ENCODE data around the gene TRPM2. TPM values are rescaled to one million over a fixed set of nuclear protein-coding genes. Genes with fewer than 3 reads are reported as not detected.

TRPM2 gene
- total and polyA plus RNA-seq, 12 donors: 0.34 to 8.5 (median 1.2) TPM

DNA sequence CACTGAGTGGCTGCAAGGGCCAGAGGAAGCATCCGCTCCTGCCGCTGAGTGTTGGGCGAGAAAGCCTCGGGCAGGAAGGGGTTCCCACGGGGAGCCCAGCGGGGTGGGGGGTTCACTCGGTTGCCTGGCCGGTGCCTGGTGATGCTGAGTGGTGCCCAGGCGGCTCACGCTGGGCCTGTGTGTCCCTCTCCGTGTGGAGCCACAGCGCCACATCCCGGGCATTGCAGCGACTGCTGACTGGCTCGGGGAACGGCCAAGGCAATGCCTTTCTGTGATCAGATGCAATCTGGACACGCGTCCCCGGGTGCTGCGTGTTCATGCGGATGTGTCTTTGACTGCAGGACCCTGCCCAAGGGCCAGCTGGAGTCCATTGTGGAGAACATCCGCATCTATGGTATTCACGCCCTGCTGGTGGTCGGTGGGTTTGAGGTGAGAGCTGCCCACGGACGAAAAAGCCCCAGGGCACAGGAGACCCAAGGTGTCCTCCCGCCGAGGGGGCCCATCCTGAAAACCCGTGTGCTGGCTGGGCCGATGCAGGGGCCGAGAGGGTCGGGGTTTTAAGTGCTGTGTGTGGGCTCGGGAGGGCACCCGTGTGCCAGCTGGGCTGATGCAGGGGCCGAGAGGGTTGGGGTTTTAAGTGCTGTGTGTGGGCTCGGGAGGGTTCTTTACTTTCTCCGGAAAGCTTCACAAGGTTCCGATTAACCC lies 30.6 kb upstream of the TRPM2 start:
- peaks cover 0 to 100% (median 49%) of the 10 kb centered on the region in 9 donors for H3K36me3 ChIP-seq
- DNase-seq: peak in 1 of 2 donors; percentile 6

DNA sequence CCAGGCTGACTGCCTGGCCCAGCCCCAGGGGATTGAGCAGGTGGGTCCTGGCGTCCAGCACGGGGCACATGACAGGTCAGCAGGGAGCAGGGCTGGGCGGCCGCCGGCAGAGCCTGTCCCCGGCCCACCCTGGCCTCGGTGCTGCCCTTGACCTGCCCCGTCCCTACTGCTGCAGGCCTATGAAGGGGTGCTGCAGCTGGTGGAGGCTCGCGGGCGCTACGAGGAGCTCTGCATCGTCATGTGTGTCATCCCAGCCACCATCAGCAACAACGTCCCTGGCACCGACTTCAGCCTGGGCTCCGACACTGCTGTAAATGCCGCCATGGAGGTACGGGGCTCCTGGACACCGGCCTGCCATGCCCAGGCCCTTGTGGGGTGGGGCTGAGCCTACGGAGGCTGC lies 29.8 kb upstream of the TRPM2 start:
- no peak for DNase-seq
- Histone ChIP-seq H3K27ac (no peak overlapping the region), H3K27me3 (no peaks in the 10 kb centered on the region), H3K4me3 (no peak overlapping the region), H3K9me3 (no peaks in the 10 kb centered on the region), H3K36me3 (peaks cover 0 to 100% (median 43%) of the 10 kb centered on the region in 9 donors), H3K4me1 (no peaks in the 10 kb centered on the region)
- WGBS, 2 donors: 89 to 92% methylated on average over 20 of the region's 20 CpGs
- ATAC-seq: no peak
- TF ChIP-seq, protein P1, sequence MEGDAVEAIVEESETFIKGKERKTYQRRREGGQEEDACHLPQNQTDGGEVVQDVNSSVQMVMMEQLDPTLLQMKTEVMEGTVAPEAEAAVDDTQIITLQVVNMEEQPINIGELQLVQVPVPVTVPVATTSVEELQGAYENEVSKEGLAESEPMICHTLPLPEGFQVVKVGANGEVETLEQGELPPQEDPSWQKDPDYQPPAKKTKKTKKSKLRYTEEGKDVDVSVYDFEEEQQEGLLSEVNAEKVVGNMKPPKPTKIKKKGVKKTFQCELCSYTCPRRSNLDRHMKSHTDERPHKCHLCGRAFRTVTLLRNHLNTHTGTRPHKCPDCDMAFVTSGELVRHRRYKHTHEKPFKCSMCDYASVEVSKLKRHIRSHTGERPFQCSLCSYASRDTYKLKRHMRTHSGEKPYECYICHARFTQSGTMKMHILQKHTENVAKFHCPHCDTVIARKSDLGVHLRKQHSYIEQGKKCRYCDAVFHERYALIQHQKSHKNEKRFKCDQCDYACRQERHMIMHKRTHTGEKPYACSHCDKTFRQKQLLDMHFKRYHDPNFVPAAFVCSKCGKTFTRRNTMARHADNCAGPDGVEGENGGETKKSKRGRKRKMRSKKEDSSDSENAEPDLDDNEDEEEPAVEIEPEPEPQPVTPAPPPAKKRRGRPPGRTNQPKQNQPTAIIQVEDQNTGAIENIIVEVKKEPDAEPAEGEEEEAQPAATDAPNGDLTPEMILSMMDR (IDR thresholded peaks at IDR 0.05): no peak
- intact Hi-C loops (cut with DNase I): loop anchor here in 1 of 10 donors (10.0 kb wide), 1 partner anchor 289 kb away; no protein-coding TSS in a partner anchor

More for the DNA sequence above, 30.6 kb upstream of the TRPM2 start:
- Histone ChIP-seq H3K9me3 (no peaks in the 10 kb centered on the region), H3K4me3 (no peak overlapping the region), H3K27ac (no peak overlapping the region), H3K27me3 (no peaks in the 10 kb centered on the region), H3K4me1 (no peaks in the 10 kb centered on the region)
- WGBS, 2 donors: 93 to 94% methylated on average over 38 of the region's 38 CpGs
- ATAC-seq: no peak
- intact Hi-C loops (cut with DNase I): loop anchor here in 1 of 10 donors (10.0 kb wide), 1 partner anchor 288 kb away; no protein-coding TSS in a partner anchor
- TF ChIP-seq, protein P1 (IDR thresholded peaks at IDR 0.05): no peak

DNA sequence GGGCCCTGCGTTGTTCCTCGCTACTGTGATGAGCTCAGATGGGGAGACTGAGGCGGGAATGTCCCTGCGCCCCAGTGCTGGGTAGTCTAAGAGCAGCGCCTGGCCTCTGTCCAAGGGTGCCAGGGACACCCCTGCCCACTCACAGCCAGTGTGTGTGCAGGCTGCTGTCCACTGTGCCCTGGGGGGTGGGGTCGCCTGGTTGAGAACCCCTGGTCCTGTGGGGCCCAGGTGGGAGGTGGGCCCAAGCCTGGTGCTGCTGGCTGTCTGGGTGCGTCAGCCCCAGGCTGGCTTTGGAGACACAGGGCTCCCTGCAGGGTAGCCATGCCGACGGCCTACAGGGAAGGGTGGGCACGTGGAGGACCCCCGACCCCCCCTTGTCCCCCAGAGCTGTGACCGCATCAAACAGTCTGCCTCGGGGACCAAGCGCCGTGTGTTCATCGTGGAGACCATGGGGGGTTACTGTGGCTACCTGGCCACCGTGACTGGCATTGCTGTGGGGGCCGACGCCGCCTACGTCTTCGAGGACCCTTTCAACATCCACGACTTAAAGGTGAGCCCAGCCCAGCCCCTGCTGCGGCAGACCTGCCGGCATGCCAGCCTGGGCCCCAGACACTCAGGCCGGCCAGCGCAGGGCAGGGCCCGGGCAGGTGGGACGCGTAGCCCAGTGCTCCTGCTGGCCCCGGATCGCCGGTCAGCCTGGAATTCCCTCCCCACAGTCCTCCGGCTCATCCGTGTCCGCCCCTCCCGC lies 29.1 kb upstream of the TRPM2 start:
- intact Hi-C loops (cut with DNase I): loop anchor here in 1 of 10 donors (10.0 kb wide), 1 partner anchor 289 kb away; no protein-coding TSS in a partner anchor
- TF ChIP-seq, protein P1 (IDR thresholded peaks at IDR 0.05): no peak
- ATAC-seq (no peak), DNase-seq (no peak)
- Histone ChIP-seq H3K4me3 (no peak overlapping the region), H3K9me3 (no peaks in the 10 kb centered on the region), H3K27ac (no peak overlapping the region), H3K36me3 (peaks cover 0 to 94% (median 43%) of the 10 kb centered on the region in 9 donors), H3K27me3 (no peaks in the 10 kb centered on the region), H3K4me1 (no peaks in the 10 kb centered on the region)
- WGBS, 2 donors: 95 to 96% methylated on average over 37 of the region's 37 CpGs

DNA sequence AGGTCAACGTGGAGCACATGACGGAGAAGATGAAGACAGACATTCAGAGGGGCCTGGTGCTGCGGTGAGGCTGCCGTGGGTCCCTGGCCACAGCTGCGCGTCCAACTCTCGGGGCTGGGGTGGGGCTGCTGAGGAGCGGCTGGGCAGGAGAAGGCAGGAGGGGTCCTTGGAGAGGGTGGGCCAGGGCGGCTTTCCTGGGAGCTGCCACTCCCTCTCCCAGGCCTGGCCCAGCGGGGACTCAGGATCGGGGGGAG lies 28.6 kb upstream of the TRPM2 start:
- 94% methylated on average over 11 of the region's 11 CpGs for WGBS, 2 donors
- ATAC-seq (no peak), DNase-seq (no peak)
- Histone ChIP-seq H3K36me3 (peaks cover 0 to 90% (median 43%) of the 10 kb centered on the region in 9 donors), H3K9me3 (no peaks in the 10 kb centered on the region), H3K27ac (no peak overlapping the region), H3K4me3 (no peak overlapping the region), H3K4me1 (no peaks in the 10 kb centered on the region), H3K27me3 (no peaks in the 10 kb centered on the region)
- intact Hi-C loops (cut with DNase I): loop anchor here in 1 of 10 donors (10.0 kb wide), 1 partner anchor 290 kb away; no protein-coding TSS in a partner anchor
- TF ChIP-seq, protein P1 (IDR thresholded peaks at IDR 0.05): no peak

All from heart right ventricle (tissue), 16 donors.